Upper lobe of left lung (tissue), 6 donors: ENCODE results near the gene MARK1. TPM values are rescaled to one million over a fixed set of nuclear protein-coding genes. Genes with fewer than 3 reads are reported as not detected.

Experiments
- ATAC-seq, 2 donors: fragments of 200-7000 bp; cut with Tn5 transposase; one replicate each; pipeline ENCODE4 v1.9.1; 2022; ENCODE audit warnings: mild to moderate bottlenecking in 2 of 2, moderate library complexity in 2 of 2; ENCODE audit not compliant: low FRiP score in 2 of 2
- DNase-seq, 2 donors: peaks; one replicate each; pipeline ENCODE4 v3.0.0-alpha.2; 2019 to 2020
- H3K27ac ChIP-seq, 4 donors: fragments of 200-600 bp; sonication (generic); one replicate each; pipeline ENCODE4 v1.5.1; 2016 to 2019
- H3K27me3 ChIP-seq, 4 donors: fragments of 200-600 bp; sonication (generic); one replicate each; pipeline ENCODE4 v1.5.1; 2017 to 2019
- H3K36me3 ChIP-seq, 4 donors: fragments of 200-600 bp; sonication (generic); one replicate each; pipeline ENCODE4 v1.5.1; 2016 to 2019
- H3K4me1 ChIP-seq, 4 donors: fragments of 200-600 bp; sonication (generic); one replicate each; pipeline ENCODE4 v1.5.1; 2018 to 2019
- H3K4me3 ChIP-seq, 4 donors: fragments of 200-600 bp; sonication (generic); one replicate each; pipeline ENCODE4 v1.5.1; 2017 to 2019; ENCODE audit warnings: mild to moderate bottlenecking in 2 of 4, moderate library complexity in 1 of 4
- H3K9me3 ChIP-seq, 4 donors: fragments of 200-600 bp; sonication (generic); one replicate each; pipeline ENCODE4 v1.5.1; 2018 to 2019
- CTCF ChIP-seq, 6 experiments: fragments of 450-650 bp in 4 of 6; fragments of 200-600 bp in 2 of 6; sonication (generic) in 2 of 6; IDR thresholded peaks; one replicate each; pipeline ENCODE4 v1.5.1; 2016 to 2019; ENCODE audit warnings: antibody characterized with exemption in 6 of 6
- EP300 ChIP-seq, 4 donors: sonication (generic); formaldehyde crosslinking; IDR thresholded peaks; one replicate each; pipeline ENCODE4 v1.5.1; 2017; ENCODE audit warnings: antibody characterized with exemption in 4 of 4, control low read depth in 2 of 4
- POLR2A ChIP-seq, 4 donors: fragments of 450-650 bp; IDR thresholded peaks; one replicate each; pipeline ENCODE4 v1.5.1; 2016 to 2017; ENCODE audit warnings: antibody characterized with exemption in 4 of 4, mild to moderate bottlenecking in 2 of 4
- POLR2AphosphoS5 ChIP-seq, 2 donors: sonication (generic); formaldehyde crosslinking; IDR thresholded peaks; one replicate each; pipeline ENCODE4 v1.5.1; 2017; ENCODE audit warnings: antibody characterized with exemption in 2 of 2
- WGBS, 2 donors: methylation state at CpG; one replicate each; pipeline ENCODE4 v1.1.5; 2017 to 2018; 5-methylcytosine and 5-hydroxymethylcytosine counted together
- total RNA-seq, 6 donors: library from RNA; depleted of rRNA in 4 of 6; stranded (reverse); fragments of >200 nt in 4 of 6; gene quantifications; one replicate each; pipeline versions ENCODE4 v1.1.0 to v1.2.1, GENCODE V29; 2016 to 2021
- donor health status: DM: no; HTN: no; CAD: no; lungs with moderate emphysema.
- donor health status: DM: no; HTN: yes; CAD: no; lungs with severe emphysema.

The MARK1 gene
- total RNA-seq, 6 donors from 2014 or later, result 1.0 to 3.6 (median 1.8) TPM

GRCh38 chr1:220485791-220486190, 42.1 kb upstream of the MARK1 start:
- no peak overlapping the region for H3K27ac ChIP-seq
- H3K36me3 ChIP-seq, result no peaks in the 10 kb centered on the region
- H3K27me3 ChIP-seq, result no peaks in the 10 kb centered on the region
- DNase-seq (no peak), ATAC-seq (no peak)
- no peak overlapping the region for H3K4me3 ChIP-seq
- no peaks in the 10 kb centered on the region for H3K4me1 ChIP-seq
- WGBS, 2 donors, result 67 to 77% methylated on average over 6 of the region's 6 CpGs
- peaks cover 0 to 4% (median 0%) of the 10 kb centered on the region in 4 donors for H3K9me3 ChIP-seq
- TF ChIP-seq CTCF (IDR thresholded peaks at IDR 0.05) (no peak), POLR2A (IDR thresholded peaks at IDR 0.05) (no peak), POLR2AphosphoS5 (IDR thresholded peaks at IDR 0.05) (no peak), EP300 (IDR thresholded peaks at IDR 0.05) (no peak)

GRCh38 chr1:220487297-220487820, 40.6 kb upstream of the MARK1 start:
- ATAC-seq, result no peak
- DNase-seq, result no peak
- H3K4me3 ChIP-seq, result no peak overlapping the region
- 64 to 68% methylated on average over 4 to 5 of the region's 5 CpGs for whole genome bisulfite sequencing, 2 donors
- H3K27me3 ChIP-seq, result no peaks in the 10 kb centered on the region
- no peak for TF ChIP-seq POLR2A (IDR thresholded peaks at IDR 0.05)
- TF ChIP-seq CTCF (IDR thresholded peaks at IDR 0.05), result no peak
- no peak for TF ChIP-seq EP300 (IDR thresholded peaks at IDR 0.05)
- no peak for TF ChIP-seq POLR2AphosphoS5 (IDR thresholded peaks at IDR 0.05)
- no peaks in the 10 kb centered on the region for H3K9me3 ChIP-seq
- no peak overlapping the region for H3K27ac ChIP-seq
- no peaks in the 10 kb centered on the region for H3K4me1 ChIP-seq
- no peaks in the 10 kb centered on the region for H3K36me3 ChIP-seq

GRCh38 chr1:220491891-220492290, 36.0 kb upstream of the MARK1 start:
- Histone ChIP-seq H3K27me3 (no peaks in the 10 kb centered on the region), H3K36me3 (no peaks in the 10 kb centered on the region), H3K4me1 (no peaks in the 10 kb centered on the region), H3K4me3 (no peak overlapping the region), H3K9me3 (no peaks in the 10 kb centered on the region), H3K27ac (no peak overlapping the region)
- no peak for TF ChIP-seq CTCF (IDR thresholded peaks at IDR 0.05)
- TF ChIP-seq POLR2AphosphoS5 (IDR thresholded peaks at IDR 0.05), result no peak
- TF ChIP-seq POLR2A (IDR thresholded peaks at IDR 0.05), result no peak
- TF ChIP-seq EP300 (IDR thresholded peaks at IDR 0.05), result no peak
- DNase-seq (no peak), ATAC-seq (no peak)
- WGBS, 2 donors, result 75 to 85% methylated on average over 2 of the region's 2 CpGs

- ATAC-seq (no peak), DNase-seq (no peak)
- no peak for TF ChIP-seq CTCF (IDR thresholded peaks at IDR 0.05)
- TF ChIP-seq POLR2A (IDR thresholded peaks at IDR 0.05), result no peak
- TF ChIP-seq POLR2AphosphoS5 (IDR thresholded peaks at IDR 0.05), result no peak
- TF ChIP-seq EP300 (IDR thresholded peaks at IDR 0.05), result no peak
- 51 to 61% methylated on average over 5 of the region's 5 CpGs for WGBS, 2 donors
- Histone ChIP-seq H3K27ac (no peak overlapping the region), H3K27me3 (no peaks in the 10 kb centered on the region), H3K9me3 (no peaks in the 10 kb centered on the region), H3K36me3 (no peaks in the 10 kb centered on the region), H3K4me3 (no peak overlapping the region), H3K4me1 (no peaks in the 10 kb centered on the region)
Measured at GRCh38 chr1:220497220-220497947, 30.6 kb upstream of the MARK1 start.

GRCh38 chr1:220498188-220498587, 29.7 kb upstream of the MARK1 start:
- H3K4me3 ChIP-seq, result no peak overlapping the region
- DNase-seq (no peak), ATAC-seq (peak in 1 of 2 donors; percentile 76)
- H3K27me3 ChIP-seq, result no peaks in the 10 kb centered on the region
- no peaks in the 10 kb centered on the region for H3K36me3 ChIP-seq
- H3K9me3 ChIP-seq, result no peaks in the 10 kb centered on the region
- no peaks in the 10 kb centered on the region for H3K4me1 ChIP-seq
- 73 to 93% methylated on average over 2 of the region's 2 CpGs for WGBS, 2 donors
- TF ChIP-seq POLR2AphosphoS5 (IDR thresholded peaks at IDR 0.05) (no peak), CTCF (IDR thresholded peaks at IDR 0.05) (no peak), EP300 (IDR thresholded peaks at IDR 0.05) (no peak), POLR2A (IDR thresholded peaks at IDR 0.05) (no peak)
- no peak overlapping the region for H3K27ac ChIP-seq
